Thoracic aorta (tissue), 2 donors: Measurements from ENCODE around the gene WIZ. TPM values are rescaled to one million over a fixed set of nuclear protein-coding genes. Genes with fewer than 3 reads are reported as not detected.

Experiments used
- ATAC-seq: fragments of 150-250 bp; one replicate; pipeline ENCODE4 v1.8.0; 2017; ENCODE audit warnings: low read depth; ENCODE audit not compliant: insufficient number of reproducible peaks, low FRiP score
- DNase-seq: peaks from one replicate; pipeline ENCODE4 v3.0.0-alpha.2; 2020; ENCODE audit warnings: low spot score
- H3K27ac ChIP-seq, 2 donors: fragments of 200-600 bp; sonication (generic); 1 replicate in 1 of 2; 2 replicates in 1 of 2; pipeline ENCODE4 v1.5.1; 2016; ENCODE audit warnings: mild to moderate bottlenecking in 2 of 2, moderate library complexity in 2 of 2
- H3K27me3 ChIP-seq: fragments of 200-600 bp; sonication (generic); replicated peaks from 2 replicates; pipeline ENCODE4 v1.6.0; 2016; ENCODE audit warnings: mild to moderate bottlenecking; ENCODE audit not compliant: insufficient read depth
- H3K36me3 ChIP-seq: fragments of 200-600 bp; sonication (generic); one replicate; pipeline ENCODE4 v1.5.1; 2016
- H3K4me1 ChIP-seq, 2 donors: fragments of 200-600 bp; sonication (generic); 1 replicate in 1 of 2; 2 replicates in 1 of 2; pipeline versions ENCODE4 v1.5.1 to v1.6.0; 2016; ENCODE audit warnings: low read depth in 2 of 2, mild to moderate bottlenecking in 1 of 2; ENCODE audit not compliant: control insufficient read depth in 1 of 2
- H3K4me3 ChIP-seq: fragments of 200-600 bp; sonication (generic); 2 replicates; pipeline ENCODE4 v1.5.1; 2016; ENCODE audit warnings: mild to moderate bottlenecking
- H3K9me3 ChIP-seq: fragments of 200-600 bp; sonication (generic); 2 replicates; pipeline ENCODE4 v1.5.1; 2016
- CTCF ChIP-seq: fragments of 200-600 bp; sonication (generic); IDR thresholded peaks from one replicate; pipeline ENCODE4 v1.5.1; 2019; ENCODE audit warnings: antibody characterized with exemption
- total RNA-seq, 2 donors: library from RNA; depleted of rRNA; stranded (reverse); fragments of >200 nt; gene quantifications; one replicate each; pipeline versions ENCODE4 v1.1.0 to v1.2.3, GENCODE V29; 2016

WIZ gene, protein sequence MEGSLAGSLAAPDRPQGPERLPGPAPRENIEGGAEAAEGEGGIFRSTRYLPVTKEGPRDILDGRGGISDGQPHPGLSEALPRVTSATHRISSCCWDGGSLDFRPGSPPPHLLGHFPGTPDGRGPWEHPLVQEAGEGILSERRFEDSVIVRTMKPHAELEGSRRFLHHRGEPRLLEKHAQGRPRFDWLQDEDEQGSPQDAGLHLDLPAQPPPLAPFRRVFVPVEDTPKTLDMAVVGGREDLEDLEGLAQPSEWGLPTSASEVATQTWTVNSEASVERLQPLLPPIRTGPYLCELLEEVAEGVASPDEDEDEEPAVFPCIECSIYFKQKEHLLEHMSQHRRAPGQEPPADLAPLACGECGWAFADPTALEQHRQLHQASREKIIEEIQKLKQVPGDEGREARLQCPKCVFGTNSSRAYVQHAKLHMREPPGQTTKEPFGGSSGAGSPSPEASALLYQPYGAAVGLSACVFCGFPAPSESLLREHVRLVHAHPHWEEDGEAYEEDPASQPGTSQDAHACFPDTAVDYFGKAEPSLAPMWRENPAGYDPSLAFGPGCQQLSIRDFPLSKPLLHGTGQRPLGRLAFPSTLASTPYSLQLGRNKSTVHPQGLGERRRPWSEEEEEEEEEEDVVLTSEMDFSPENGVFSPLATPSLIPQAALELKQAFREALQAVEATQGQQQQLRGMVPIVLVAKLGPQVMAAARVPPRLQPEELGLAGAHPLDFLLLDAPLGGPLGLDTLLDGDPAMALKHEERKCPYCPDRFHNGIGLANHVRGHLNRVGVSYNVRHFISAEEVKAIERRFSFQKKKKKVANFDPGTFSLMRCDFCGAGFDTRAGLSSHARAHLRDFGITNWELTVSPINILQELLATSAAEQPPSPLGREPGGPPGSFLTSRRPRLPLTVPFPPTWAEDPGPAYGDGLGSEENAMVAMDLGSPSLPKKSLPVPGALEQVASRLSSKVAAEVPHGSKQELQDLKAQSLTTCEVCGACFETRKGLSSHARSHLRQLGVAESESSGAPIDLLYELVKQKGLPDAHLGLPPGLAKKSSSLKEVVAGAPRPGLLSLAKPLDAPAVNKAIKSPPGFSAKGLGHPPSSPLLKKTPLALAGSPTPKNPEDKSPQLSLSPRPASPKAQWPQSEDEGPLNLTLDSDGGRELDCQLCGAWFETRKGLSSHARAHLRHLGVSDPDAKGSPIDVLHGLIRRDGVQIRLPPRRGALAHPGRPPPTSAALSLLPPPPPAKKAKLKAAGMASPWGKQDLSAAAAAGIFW (N-terminal part only)
- 10 to 100 TPM; 37.8 to 45.3 TPM for total RNA-seq

GRCh38 chr19:15449620-15450527 lies at the start of gene WIZ:
TSS of gene WIZ (minus strand) at chr19:15449956. CDS start at chr19:15448307, 1,649 bp downstream.
- Histone ChIP-seq H3K4me1 (peaks cover 24 to 47% of the 10 kb centered on the region in 2 donors), H3K9me3 (no peaks in the 10 kb centered on the region), H3K27ac (peak within 1 kb of the TSS in 1 of 2 donors; percentile 65), H3K36me3 (no peaks in the 10 kb centered on the region), H3K4me3 (peak within 1 kb of the TSS; percentile 84), H3K27me3 (no peaks in the 10 kb centered on the region)
- ATAC-seq, result no peak
- TF ChIP-seq CTCF, result no peak
- no peak for DNase-seq

GRCh38 chr19:15498910-15499309 lies 49.2 kb upstream of the WIZ start:
- no peak for TF ChIP-seq CTCF
- Histone ChIP-seq H3K36me3 (no peaks in the 10 kb centered on the region), H3K4me3 (no peak overlapping the region), H3K9me3 (no peaks in the 10 kb centered on the region), H3K27ac (no peak overlapping the region), H3K27me3 (no peaks in the 10 kb centered on the region), H3K4me1 (no peaks in the 10 kb centered on the region)
- no peak for ATAC-seq
- no peak for DNase-seq

GRCh38 chr19:15498156-15498858 lies 48.6 kb upstream of the WIZ start:
- Histone ChIP-seq H3K4me1 (no peaks in the 10 kb centered on the region), H3K27ac (no peak overlapping the region), H3K9me3 (no peaks in the 10 kb centered on the region), H3K27me3 (no peaks in the 10 kb centered on the region), H3K36me3 (no peaks in the 10 kb centered on the region), H3K4me3 (no peak overlapping the region)
- DNase-seq, result no peak
- TF ChIP-seq CTCF, result no peak
- ATAC-seq, result no peak

GRCh38 chr19:15495151-15495550 lies 45.4 kb upstream of the WIZ start:
- Histone ChIP-seq H3K9me3 (no peaks in the 10 kb centered on the region), H3K4me3 (no peak overlapping the region), H3K27ac (no peak overlapping the region), H3K4me1 (no peaks in the 10 kb centered on the region), H3K36me3 (no peaks in the 10 kb centered on the region), H3K27me3 (no peaks in the 10 kb centered on the region)
- TF ChIP-seq CTCF, result no peak
- ATAC-seq (no peak), DNase-seq (no peak)
